Measurements from ENCODE around the gene ELP5. TPM values are rescaled to one million over a fixed set of nuclear protein-coding genes. Genes with fewer than 3 reads are reported as not detected.

ELP5 gene
- total and polyA plus RNA-seq, 2 donors (not counting 1 experiment from before 2014, with no cell fraction given), result 48.0 to 69.9 TPM

DNA sequence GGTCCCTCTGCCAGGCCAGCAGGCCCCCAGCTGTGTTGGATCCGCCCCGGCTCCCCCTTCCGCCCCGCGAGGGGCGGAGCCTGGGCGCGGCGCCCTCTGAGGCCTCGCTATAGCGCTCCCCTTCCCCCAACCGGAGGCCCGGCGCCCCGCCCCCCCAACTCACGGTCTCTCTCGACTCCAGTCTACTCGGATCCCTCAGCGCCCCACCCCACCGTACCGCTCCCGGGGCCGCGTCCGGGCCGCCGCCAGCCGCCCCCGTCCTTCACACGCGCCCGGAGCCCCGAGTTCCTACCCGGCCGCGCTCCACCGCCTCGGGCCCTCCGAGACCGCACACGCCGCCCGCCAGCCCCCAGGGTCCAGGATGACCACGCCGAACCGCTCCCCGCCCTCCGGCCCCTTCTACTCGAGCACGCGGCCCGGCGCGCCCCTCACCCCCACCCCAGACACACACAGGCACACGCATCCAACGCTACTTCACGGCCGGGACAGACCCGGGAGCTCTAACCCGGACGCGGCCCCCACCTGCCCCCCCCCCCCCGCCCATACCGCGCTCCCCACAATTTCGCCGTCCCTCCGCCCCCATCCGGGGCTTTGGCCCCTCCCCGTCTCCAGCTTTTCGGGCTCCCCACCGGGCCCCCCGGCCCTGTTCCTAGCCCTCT, 14.1 kb upstream of the ELP5 start:
- Mint-ChIP-seq H3K27ac (peak overlapping the region; percentile 100), H3K27me3 (no peaks in the 10 kb centered on the region), H3K4me3 (peak overlapping the region; percentile 98), H3K9me3 (ENCODE audit: insufficient read depth) (no peaks in the 10 kb centered on the region), H3K4me1 (peaks cover 65% of the 10 kb centered on the region)
- DNase-seq, result peak; percentile 88
- ATAC-seq (ENCODE audit: low read depth), result peak; percentile 7
- Histone ChIP-seq H3K36me3 (replicated peaks in 1 of 2; ENCODE audit: control extremely low read depth in 1 of 2, control insufficient read depth in 1 of 2, extremely low read depth in 1 of 2, insufficient read depth in 2 of 2, low read length in 1 of 2) (peaks cover 0 to 25% of the 10 kb centered on the region in 2 experiments), H3K4me2 (replicated peaks; ENCODE audit: low read depth, low read length, poor library complexity, severe bottlenecking) (peak overlapping the region; percentile 79), H2AFZ (ENCODE audit: insufficient read depth, low read depth, low read length, poor library complexity, severe bottlenecking) (peak overlapping the region; percentile 59), H4K20me1 (ENCODE audit: control insufficient read depth, insufficient read depth, low read length, poor library complexity, severe bottlenecking) (peaks cover 22% of the 10 kb centered on the region), H3K4me3 (ENCODE audit: control extremely low read depth in 1 of 5, extremely low read depth in 1 of 5, insufficient read depth in 1 of 5, low read depth in 2 of 5, low read length in 4 of 5) (peak overlapping the region in 4 of 5 experiments; percentile 74 to 97 (median 80)), H3K4me1 (ENCODE audit: control insufficient read depth in 2 of 2, insufficient read depth in 2 of 2, low read length in 2 of 2) (peaks cover 47 to 54% of the 10 kb centered on the region in 2 donors), H3K27ac (ENCODE audit: low read length in 2 of 2) (peak overlapping the region; percentile 55 to 82), H3K79me2 (ENCODE audit: control insufficient read depth, insufficient read depth, low read length) (peaks cover 57% of the 10 kb centered on the region), H3K9me3 (ENCODE audit: control extremely low read depth in 1 of 3, control insufficient read depth in 2 of 3, insufficient read depth in 1 of 3, low read length in 2 of 3) (no peaks in the 10 kb centered on the region), H3K9ac (ENCODE audit: low read length) (peak overlapping the region; percentile 94), H3K27me3 (replicated peaks in 1 of 4; ENCODE audit: control extremely low read depth in 1 of 4, control insufficient read depth in 3 of 4, insufficient read depth in 4 of 4, low read length in 3 of 4) (no peaks in the 10 kb centered on the region)
- TF ChIP-seq, protein P1, sequence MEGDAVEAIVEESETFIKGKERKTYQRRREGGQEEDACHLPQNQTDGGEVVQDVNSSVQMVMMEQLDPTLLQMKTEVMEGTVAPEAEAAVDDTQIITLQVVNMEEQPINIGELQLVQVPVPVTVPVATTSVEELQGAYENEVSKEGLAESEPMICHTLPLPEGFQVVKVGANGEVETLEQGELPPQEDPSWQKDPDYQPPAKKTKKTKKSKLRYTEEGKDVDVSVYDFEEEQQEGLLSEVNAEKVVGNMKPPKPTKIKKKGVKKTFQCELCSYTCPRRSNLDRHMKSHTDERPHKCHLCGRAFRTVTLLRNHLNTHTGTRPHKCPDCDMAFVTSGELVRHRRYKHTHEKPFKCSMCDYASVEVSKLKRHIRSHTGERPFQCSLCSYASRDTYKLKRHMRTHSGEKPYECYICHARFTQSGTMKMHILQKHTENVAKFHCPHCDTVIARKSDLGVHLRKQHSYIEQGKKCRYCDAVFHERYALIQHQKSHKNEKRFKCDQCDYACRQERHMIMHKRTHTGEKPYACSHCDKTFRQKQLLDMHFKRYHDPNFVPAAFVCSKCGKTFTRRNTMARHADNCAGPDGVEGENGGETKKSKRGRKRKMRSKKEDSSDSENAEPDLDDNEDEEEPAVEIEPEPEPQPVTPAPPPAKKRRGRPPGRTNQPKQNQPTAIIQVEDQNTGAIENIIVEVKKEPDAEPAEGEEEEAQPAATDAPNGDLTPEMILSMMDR (IDR thresholded peaks at IDR 0.05), result no peak
- no peak for TF ChIP-seq EZH2 (IDR thresholded peaks at IDR 0.05; ENCODE audit: borderline replicate concordance, insufficient read depth, low read depth, low read length, poor library complexity, severe bottlenecking)
- WGBS (ENCODE audit: insufficient coverage), result under 1% methylated on average over 47 of the region's 73 CpGs
- CTCF ChIA-PET, result interaction anchor here (0.9 to 5.0 kb wide), 3 partner anchors 14 to 18 kb away, joined by 3 to 36 read pairs (median 6); partner anchors contain the start of genes ACADVL, CTDNEP1, DLG4 and ELP5
- POLR2A ChIA-PET, result interaction anchor here (0.6 to 13.1 kb wide), 8 partner anchors 12 to 1782 kb away, joined by 3 to 157 read pairs (median 4); partner anchors contain the start of genes ACADVL, CTDNEP1, DLG4 and ELP5
- intact Hi-C loops (cut with micrococcal nuclease), result loop anchor here (2.0 to 5.0 kb wide), 2 partner anchors 324 to 449 kb away; partner anchors contain the start of genes SENP3 and TP53

Measured in B cell (primary cell).